GM12892 (cell line): ENCODE measurements around the gene FERMT3.

ENCODE experiments used
- DNase-seq: peaks from one replicate; pipeline ENCODE4 v3.0.0; 2011; ENCODE audit not compliant: insufficient read length
- FAIRE-seq: peaks from 2 replicates; lab custom pipeline; 2011; peaks lifted over from hg19 to GRCh38; lab: Jason Lieb, UNC
- POLR2A ChIP-seq: IDR thresholded peaks from 2 replicates; pipeline ENCODE4 v1.6.1; 2011; ENCODE audit warnings: low read depth, low read length, control low read depth
- POLR2AphosphoS5 ChIP-seq: IDR thresholded peaks from 2 replicates; pipeline ENCODE4 v1.6.1; 2011; ENCODE audit warnings: low read depth, low read length, control low read depth
- TAF1 ChIP-seq: IDR thresholded peaks from 2 replicates; pipeline ENCODE4 v1.6.1; 2011; ENCODE audit warnings: low read depth, mild to moderate bottlenecking, control low read depth, low read length, borderline replicate concordance

Gene FERMT3

DNA sequence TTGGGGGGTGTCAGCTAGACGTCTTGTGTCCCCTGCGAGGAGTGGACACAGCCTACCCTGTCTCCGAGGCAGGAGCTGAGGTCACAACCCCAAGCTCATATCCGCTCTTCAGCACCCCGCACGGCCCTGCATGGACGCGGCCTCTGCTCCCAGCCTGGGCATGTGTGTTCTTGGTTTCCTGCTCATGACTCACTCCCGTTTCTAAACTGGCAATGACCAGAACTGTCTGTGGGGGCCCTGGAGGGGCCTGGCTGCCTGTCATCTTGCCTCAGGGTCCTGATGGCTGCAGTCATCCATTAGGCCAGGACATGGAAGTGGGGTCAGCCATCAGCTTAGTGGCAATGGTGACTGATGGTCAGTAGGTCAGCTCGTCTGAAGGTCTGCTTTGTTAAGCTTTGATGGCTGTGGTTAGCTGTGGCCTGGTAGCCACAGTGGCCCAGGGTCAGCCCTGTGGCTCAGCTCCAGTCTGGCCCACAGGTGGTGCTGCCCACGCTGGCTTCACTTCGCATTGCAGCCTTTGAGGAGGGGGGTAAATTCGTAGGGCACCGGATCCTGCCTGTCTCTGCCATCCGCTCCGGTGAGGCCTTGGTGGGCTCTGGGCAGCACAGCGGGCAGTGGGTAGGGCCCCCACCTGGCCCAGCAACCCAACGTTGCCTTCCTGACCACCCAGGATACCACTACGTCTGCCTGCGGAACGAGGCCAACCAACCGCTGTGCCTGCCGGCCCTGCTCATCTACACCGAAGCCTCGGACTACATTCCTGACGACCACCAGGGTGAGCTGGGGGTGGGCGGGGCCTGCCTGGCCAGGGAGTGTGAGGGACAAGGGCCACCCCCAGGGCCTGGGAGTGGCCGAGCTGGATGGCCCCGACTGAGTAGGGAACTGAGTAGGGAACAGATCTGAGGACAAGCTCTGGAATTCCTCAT lies 56.8 kb downstream of the FERMT3 start:
- TF ChIP-seq TAF1, result no peak
- TF ChIP-seq POLR2AphosphoS5, result no peak
- no peak for TF ChIP-seq POLR2A
- FAIRE-seq (no peak), DNase-seq (no peak)

DNA sequence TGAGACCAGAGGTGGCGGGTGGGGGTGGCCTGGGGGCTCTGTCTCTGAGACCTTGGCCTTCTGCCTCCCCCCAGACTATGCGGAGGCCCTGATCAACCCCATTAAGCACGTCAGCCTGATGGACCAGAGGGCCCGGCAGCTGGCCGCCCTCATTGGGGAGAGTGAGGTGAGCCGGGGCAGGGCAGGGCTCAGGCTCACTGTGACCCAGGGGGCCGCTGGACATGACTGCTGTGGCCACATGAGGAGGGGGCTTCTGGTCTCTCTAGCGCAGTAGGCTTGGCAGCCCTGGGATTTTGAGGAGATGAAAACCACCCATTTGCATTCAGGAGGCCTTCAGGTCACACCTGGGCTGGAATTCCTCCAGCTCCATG lies 57.4 kb downstream of the FERMT3 start:
- TF ChIP-seq TAF1, result no peak
- no peak for TF ChIP-seq POLR2AphosphoS5
- TF ChIP-seq POLR2A, result no peak
- FAIRE-seq (no peak), DNase-seq (no peak)

DNA sequence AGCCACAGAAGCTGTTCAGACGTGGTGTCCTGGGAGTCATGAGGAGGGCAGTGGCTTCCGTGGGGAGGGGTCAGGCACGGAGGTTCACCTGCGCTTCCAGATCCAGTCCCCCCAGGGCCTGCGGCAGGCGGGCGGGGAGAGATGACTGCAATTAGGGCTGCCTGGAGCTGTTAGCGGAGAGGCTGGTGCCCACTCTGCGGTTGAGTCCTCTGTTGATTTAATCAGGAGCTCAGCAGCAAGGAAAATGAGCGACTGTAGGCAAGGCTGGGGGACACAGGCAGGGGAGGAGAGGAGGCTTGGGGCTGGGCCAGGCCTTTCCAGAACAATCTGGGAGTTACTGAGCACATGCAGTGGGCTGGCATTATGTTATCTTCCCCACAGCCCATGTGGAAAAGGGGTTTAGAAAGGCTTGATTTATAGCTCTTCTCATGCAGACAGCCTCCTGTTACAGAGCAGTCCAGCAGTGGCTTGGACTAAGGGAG lies 57.9 kb downstream of the FERMT3 start:
- FAIRE-seq, result no peak
- no peak for TF ChIP-seq POLR2A
- no peak for TF ChIP-seq TAF1
- TF ChIP-seq POLR2AphosphoS5, result no peak
- no peak for DNase-seq

DNA sequence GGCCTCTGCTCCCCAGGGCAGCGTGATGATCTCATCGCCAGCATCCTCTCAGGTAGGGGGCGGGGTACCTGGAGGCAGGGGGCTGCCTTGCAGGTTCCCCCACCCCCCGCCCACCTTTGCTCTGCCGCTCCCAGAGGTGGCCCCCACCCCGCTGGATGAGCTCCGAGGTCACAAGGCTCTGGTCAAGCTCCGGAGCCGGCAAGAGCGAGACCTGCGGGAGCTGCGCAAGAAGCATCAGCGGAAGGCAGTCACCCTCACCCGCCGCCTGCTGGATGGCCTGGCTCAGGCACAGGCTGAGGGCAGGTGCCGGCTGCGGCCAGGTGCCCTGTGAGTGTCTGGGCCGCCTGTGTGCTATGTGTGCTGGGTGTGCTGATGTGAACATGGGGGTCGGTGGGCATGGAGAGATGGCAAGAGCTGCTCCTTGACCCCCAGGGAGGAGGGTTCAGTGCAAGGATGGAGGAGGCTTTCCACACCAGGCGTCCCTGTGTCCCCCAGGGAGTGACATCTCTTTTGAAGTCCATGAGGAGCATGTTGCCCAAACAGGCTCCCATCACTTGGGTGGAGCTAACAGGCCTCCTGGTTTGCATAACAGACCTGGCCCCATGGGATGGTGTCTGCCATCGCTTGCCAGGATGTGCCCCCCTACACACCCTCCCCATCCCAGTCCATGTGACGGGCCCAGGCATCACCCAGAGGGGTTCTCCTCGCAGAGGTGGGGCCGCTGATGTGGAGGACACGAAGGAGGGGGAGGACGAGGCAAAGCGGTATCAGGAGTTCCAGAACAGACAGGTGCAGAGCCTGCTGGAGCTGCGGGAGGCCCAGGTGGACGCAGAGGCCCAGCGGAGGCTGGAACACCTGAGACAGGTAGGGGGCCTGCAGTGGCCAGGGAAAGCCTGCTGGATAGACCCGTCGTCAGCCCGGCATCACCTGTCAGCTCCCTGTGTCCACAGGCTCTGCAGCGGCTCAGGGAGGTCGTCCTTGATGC lies 58.9 kb downstream of the FERMT3 start:
- FAIRE-seq (no peak), DNase-seq (no peak)
- TF ChIP-seq POLR2AphosphoS5, result no peak
- TF ChIP-seq TAF1, result no peak
- no peak for TF ChIP-seq POLR2A

DNA sequence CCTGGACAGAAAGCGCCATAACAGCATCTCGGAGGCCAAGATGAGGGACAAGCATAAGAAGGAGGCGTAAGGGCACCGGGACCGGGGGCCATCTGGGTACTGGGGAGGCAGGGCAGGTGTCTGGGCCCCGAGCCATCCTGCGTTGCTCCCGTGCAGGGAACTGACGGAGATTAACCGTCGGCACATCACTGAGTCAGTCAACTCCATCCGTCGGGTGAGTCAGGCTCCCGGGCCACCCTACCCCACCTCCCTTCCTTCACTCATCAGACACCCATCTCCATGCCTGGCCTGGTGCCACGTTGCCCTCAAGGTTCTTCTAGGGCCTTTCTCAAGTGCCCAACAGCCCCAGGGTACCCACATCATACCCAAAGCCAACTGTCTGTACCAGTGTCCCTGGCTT lies 59.8 kb downstream of the FERMT3 start:
- no peak for FAIRE-seq
- no peak for TF ChIP-seq POLR2A
- TF ChIP-seq POLR2AphosphoS5, result no peak
- no peak for TF ChIP-seq TAF1
- DNase-seq, result no peak

DNA sequence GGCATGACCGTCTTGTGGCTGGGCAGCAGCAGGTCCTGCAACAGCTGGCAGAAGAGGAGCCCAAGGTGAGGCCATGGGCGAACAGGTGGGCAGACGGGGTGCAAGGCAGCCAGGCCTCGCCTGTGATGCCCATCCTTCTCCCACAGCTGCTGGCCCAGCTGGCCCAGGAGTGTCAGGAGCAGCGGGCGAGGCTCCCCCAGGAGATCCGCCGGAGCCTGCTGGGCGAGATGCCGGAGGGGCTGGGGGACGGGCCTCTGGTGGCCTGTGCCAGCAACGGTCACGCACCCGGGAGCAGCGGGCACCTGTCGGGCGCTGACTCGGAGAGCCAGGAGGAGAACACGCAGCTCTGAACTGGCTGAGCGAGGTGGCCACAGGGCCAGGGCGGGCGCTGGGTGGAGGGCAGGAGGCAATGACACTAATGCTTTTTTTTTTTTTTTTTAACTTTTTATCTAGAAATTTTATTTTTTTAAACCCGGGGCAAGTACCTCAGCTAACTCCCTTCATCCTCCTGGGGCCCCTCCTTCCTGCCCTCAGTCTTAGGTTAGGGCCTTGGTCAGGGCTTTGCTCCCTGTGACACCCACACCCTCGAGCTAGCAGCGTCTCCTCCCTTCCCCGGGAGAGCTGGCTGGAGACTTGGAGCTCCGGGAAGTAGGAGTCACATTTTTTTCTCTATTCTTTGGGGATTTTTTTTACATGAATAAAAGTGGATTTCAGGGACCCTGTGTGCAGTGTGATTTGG lies 60.9 kb downstream of the FERMT3 start:
- FAIRE-seq (no peak), DNase-seq (no peak)
- TF ChIP-seq POLR2A (no peak), TAF1 (no peak), POLR2AphosphoS5 (no peak)

DNA sequence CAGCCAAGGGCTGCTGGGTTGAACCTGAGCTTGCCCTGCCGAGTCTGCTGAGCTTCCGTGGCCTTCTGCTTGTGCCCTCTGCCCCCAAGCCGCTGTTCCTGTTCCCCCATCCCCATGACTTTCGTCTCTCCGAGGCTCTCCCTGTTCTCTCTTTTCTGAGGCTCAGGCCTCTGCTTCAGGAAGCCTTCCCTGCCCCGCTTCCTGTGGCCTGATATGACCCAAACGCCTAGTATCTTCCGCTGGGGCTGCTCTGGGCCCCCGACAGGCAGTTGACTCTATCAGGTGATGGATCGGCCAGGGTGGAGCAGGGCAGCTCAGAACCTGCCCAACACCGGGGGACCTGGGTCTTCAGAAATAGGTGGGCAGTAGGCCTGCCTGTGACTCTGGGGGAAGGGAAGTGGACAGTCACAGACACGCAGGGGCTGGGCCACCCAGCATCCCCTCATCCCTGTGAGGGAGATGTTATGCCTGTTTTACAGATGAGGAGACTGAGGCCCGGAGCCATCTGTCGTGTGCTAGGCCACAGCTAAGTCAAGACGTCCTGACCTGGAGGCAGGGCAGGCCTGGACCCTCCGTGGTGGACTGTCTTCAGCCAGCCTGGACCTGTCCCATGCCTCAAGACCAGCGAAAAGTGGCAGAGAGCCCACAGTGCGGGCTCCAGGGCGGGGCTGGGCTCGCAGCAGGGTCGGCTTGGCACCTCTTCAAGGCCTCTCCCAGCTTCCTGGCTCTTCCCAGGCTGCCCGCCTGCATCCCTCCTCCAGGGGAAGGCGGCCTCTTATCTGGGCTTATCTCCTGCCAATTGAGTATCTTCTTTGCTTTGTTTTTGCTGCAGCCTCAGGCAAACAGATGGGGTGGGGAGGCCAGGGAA lies 61.7 kb downstream of the FERMT3 start:
- DNase-seq, result no peak
- FAIRE-seq, result no peak
- TF ChIP-seq TAF1 (no peak), POLR2AphosphoS5 (no peak), POLR2A (no peak; the same call in 1 of the 2 replicates)

DNA sequence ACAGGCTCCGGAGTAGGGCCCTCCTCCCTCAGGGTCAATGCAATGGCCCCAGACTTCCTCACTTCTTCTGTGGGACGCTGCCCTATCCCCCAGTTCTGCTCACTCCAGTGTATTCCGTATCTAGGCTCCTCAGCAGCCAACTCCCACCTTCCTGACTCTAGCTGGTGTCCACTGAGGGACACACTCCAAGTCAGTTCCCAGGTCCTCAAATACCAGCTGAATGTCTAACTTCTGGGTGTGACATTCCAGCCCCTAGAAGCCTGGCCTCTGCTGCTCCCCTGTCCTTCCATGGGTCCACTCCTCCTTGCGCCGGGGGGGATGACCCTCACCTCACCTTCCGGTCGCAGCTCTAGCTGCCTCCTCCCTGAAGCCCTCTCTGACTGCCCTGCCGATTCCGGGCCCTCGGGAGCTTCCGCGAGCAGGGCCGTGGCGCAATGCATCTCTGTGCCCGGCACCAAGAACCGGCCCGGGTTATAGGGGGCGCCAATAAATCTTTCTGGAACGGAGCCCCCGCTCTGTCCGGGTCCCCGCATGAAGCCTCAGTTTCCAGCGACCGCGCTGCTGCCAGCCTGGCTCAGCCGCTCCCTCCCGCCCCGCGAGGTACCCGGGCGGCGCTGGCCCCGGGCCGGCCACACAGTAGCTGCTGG lies 62.5 kb downstream of the FERMT3 start:
- DNase-seq, result no peak
- no peak for FAIRE-seq

DNA sequence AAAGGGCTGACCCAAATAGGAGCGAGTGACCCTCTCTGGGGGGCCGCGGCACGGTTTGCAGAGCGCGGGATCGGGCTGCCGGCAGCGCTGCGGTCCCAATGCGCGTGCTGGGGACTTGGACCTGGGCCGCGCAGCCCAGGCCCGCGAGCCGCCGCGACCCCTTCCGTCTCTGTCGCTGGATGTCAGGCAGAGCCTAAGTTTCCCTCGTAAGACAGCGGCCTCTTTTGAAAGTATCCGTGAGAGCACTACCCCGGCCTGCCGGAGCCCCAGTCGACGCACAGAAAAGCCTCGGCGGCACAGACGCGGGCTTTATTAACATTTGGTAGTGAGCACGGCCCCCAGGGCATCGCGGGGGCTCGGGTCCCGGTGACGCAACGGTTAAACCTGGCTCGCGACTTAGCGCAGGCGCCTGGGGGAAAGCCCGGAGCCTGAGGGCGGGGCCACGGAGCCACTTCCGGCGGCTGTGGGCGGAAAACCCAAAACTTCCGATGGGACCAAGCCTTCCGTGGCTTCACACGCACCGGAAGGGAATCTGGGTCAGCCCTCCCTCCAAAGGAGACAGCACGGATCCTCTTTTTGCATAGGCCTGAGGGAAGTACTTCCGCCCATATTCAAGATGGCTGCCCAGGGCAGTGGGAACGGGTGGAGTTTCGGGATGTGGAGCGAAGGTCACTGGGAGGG lies 63.2 kb downstream of the FERMT3 start:
- FAIRE-seq (peak; percentile 97), DNase-seq (peak; percentile 84)
- peak; percentile 12; the same call in 1 of the 2 replicates for TF ChIP-seq TAF1
- TF ChIP-seq POLR2A, result peak; percentile 57
- TF ChIP-seq POLR2AphosphoS5, result peak; percentile 27

More for the DNA sequence above, 62.5 kb downstream of the FERMT3 start:
- TF ChIP-seq POLR2AphosphoS5, result peak; percentile 34; the same call in 1 of the 2 replicates
- TF ChIP-seq POLR2A, result no peak; the same call in 1 of the 2 replicates
- no peak for TF ChIP-seq TAF1
